NCI-H226 (cell line): Measurements from ENCODE around the gene CENPT.

Source experiments
- DNase-seq: peaks from one replicate; pipeline ENCODE4 v3.0.0-alpha.2; 2015

CENPT gene

GRCh38 chr16:67805718-67806427 is 41.6 kb downstream of the CENPT start:
- no peak for DNase-seq

DNA sequence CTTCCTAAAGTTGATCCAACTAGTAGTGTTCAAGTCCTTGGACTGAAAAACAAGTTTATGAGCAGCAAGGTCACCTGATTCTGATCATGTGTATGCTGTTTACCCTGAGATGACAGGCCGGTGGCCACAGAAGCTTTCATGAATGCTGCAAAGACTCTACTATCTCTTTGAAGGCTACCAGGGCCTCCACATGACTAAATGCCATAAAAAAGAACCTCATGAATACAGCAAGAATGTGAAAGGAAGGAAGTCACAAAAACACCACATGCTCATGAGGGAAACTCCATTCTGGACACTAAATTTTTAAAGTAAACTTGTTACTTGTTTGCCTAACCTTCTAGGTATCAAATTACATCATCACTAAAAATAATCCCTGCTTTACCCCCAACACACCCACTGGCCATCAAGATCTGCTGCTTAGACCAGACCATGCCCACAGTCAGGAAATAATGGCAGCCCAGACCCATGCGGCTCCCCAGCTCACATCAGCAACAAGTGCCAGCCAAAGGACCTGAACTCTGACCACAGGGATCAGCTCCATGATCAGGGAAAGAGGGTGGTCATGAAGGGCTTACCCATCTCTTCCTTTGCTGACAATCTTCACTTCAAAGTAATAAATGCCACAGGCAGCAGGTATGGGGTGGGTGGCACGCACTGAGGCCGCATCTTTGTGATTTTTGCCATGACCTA is 42.5 kb downstream of the CENPT start:
- no peak for DNase-seq

DNA sequence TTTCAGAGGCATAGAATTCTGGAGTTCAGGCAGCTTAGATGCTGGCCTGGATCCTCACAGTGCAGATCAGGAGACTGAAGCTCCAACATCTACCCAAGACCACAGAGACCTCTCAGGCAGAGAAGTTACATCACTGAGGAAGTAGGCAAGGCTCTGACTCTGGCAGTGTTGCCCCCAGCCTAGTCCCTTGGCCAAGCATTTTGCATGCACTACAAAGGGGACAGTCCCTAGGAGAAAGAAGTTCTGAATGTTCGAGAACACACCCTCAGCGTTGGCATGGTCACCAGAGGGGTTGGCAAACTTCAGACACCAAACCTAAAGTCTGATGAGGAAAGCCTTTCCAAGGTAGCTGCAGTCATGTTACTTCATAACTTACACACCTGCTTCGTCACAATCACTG is 43.6 kb downstream of the CENPT start:
- no peak for DNase-seq

GRCh38 chr16:67801883-67802282 is 45.6 kb downstream of the CENPT start:
- DNase-seq = no peak

- no peak for DNase-seq
These were observed 46.3 kb downstream of the CENPT start for GRCh38 chr16:67801241-67801640.

DNA sequence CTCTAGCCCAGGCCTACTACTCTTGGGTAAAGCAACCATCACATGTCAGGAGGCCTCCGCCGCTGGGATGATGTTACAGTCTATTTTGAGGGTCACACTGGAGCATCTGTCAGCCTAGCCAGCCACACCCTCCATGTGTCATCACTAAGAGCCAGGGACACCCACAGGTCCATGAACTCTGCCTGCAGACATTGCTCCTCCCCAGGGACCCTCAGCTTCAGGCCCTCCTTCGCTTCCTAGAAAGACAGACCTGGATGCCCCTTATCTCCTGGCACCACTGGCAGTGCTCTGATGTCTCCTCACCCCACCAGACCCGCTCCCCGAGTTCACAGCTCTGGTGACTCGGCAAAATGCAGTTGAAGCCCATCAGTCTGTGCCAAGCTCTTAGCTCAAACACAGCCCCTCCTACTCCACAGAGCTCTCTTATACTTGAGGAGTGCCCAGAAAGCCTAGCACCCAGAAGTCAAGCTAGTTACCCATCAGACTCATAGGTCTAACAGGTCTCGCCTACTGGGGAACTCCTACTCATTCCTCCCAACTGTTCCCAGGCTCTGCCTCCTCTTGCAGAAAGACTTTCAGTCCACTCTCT is 47.1 kb downstream of the CENPT start:
- DNase-seq = no peak

GRCh38 chr16:67796099-67796718 is 51.3 kb downstream of the CENPT start:
- no peak for DNase-seq

- DNase-seq = no peak
These were observed 57.4 kb downstream of the CENPT start for GRCh38 chr16:67790071-67790470.

DNA sequence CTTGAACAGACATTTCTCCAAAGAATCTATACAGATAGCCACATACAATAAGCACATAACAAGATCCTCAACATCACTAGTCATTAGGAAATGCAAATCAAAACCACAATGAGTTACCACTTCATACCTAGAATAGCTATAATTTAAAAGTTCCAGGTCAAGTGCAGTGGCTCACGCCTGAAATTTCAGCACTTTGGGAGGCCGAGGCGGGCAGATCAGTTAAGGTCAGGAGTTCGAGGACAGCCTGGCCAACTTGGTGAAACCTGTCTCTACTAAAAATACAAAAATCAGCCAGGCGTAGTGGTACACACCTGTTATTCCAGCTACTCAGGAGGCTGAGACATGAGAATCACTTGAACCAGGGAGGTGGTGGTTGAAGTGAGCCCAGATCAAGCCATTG is 61.0 kb downstream of the CENPT start:
- no peak for DNase-seq

- no peak for DNase-seq
These were observed 64.2 kb downstream of the CENPT start for GRCh38 chr16:67783353-67783725.

GRCh38 chr16:67782567-67783352 is 64.7 kb downstream of the CENPT start:
- DNase-seq = no peak

DNA sequence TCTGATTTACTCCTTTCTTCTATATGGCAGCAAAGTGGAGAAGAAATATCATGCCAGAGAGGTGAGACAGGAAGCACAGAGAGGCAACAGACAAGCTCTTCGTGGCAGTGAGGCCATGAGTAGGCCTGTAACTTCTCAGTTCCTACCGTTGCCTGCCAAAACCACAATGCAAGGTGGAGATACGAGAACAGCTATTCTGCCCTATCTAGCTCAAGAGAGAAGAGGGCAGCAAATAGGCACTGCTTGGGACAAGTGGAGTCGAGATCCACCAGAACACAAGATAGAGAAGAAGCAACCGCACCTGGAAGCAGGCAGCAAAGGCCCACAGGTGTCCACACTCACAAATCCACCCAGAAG is 66.0 kb downstream of the CENPT start:
- DNase-seq = no peak

DNA sequence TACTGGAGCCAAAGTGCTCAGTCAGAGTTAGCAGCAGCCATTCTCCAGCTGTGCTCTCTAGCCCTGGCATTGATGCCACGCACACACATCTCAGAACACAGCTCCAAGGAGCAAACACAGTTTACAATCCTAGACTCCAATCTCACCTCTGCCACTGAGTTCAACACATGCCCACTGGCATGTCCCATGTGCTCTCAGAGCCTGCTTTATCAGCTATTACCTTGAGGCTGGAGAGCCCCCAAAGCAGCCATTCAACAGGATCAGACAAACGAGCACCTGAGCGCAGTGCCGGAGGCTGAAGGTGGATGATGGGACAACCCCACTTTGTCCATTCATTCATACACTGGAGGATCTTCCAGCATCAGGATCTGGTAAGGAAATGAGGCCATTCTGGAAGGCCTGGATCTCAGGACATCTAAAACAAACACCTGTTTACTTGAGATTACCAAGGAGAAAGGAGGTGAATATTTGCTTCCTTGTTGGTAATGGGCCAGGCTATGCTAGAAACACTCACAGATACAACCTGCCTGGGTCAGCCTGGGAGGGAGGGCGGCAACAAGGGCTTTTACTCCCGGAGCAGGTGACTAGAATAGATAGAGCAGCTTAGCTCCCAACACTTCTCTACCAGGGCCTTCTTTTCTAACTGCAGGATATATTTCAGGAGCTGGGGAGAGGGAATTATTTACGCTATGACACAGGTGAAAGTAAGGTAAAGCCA is 66.5 kb downstream of the CENPT start:
- DNase-seq = no peak

GRCh38 chr16:67779256-67780014 is 68.1 kb downstream of the CENPT start:
- no peak for DNase-seq
